Astrocyte (in vitro differentiated cells and primary cell): Measurements from ENCODE around the gene QPCT. TPM values are rescaled to one million over a fixed set of nuclear protein-coding genes. Genes with fewer than 3 reads are reported as not detected.

Experiments used
- DNase-seq: peaks from one replicate; pipeline ENCODE4 v3.0.0-alpha.2; 2010; ENCODE audit warnings: low read depth
- FAIRE-seq: peaks from 2 replicates; lab custom pipeline; 2011; peaks lifted over from hg19 to GRCh38; lab: Jason Lieb, UNC
- H2AFZ ChIP-seq: 2 replicates; pipeline ENCODE4 v1.6.0; 2012; ENCODE audit warnings: low read depth, low read length, inconsistent platforms
- H3K27ac ChIP-seq: 2 replicates; pipeline ENCODE4 v1.5.1; 2011; ENCODE audit warnings: low read depth, low read length, inconsistent platforms
- H3K27me3 ChIP-seq: 2 replicates; pipeline ENCODE4 v1.6.0; 2011; ENCODE audit warnings: low read length, inconsistent platforms; ENCODE audit not compliant: insufficient read depth
- H3K36me3 ChIP-seq: 2 replicates; pipeline ENCODE4 v1.5.1; 2011; ENCODE audit warnings: low read length, inconsistent platforms; ENCODE audit not compliant: insufficient read depth
- H3K4me1 ChIP-seq: 2 replicates; pipeline ENCODE4 v1.5.1; 2011; ENCODE audit warnings: low read length, inconsistent platforms; ENCODE audit not compliant: insufficient read depth
- H3K4me2 ChIP-seq: 2 replicates; pipeline ENCODE4 v1.6.0; 2012; ENCODE audit warnings: low read length, inconsistent platforms
- H3K4me3 ChIP-seq: 2 replicates; pipeline ENCODE4 v1.5.1; 2011; ENCODE audit warnings: low read depth, mild to moderate bottlenecking, low read length, inconsistent platforms; ENCODE audit not compliant: insufficient read depth
- H3K79me2 ChIP-seq: 2 replicates; pipeline ENCODE4 v1.6.0; 2012; ENCODE audit warnings: mild to moderate bottlenecking, low read length, inconsistent platforms; ENCODE audit not compliant: insufficient read depth
- H3K9ac ChIP-seq: 2 replicates; pipeline ENCODE4 v1.6.0; 2012; ENCODE audit warnings: mild to moderate bottlenecking, low read length, inconsistent platforms
- H3K9me3 ChIP-seq: 2 replicates; pipeline ENCODE4 v1.5.1; 2012; ENCODE audit warnings: low read depth, mild to moderate bottlenecking, low read length, inconsistent platforms; ENCODE audit not compliant: insufficient read depth
- H4K20me1 ChIP-seq: 2 replicates; pipeline ENCODE4 v1.6.0; 2012; ENCODE audit warnings: low read length, inconsistent platforms; ENCODE audit not compliant: insufficient read depth
- H3K27ac Mint-ChIP-seq: one replicate; pipeline ENCODE4 v1.8.0; 2021; ENCODE audit warnings: mild to moderate bottlenecking, mixed read lengths; ENCODE audit not compliant: unreplicated experiment
- H3K27me3 Mint-ChIP-seq: one replicate; pipeline ENCODE4 v1.8.0; 2021; ENCODE audit warnings: low read depth, mixed read lengths; ENCODE audit not compliant: unreplicated experiment
- H3K36me3 Mint-ChIP-seq: one replicate; pipeline ENCODE4 v1.8.0; 2021; ENCODE audit warnings: low read depth, mixed read lengths; ENCODE audit not compliant: unreplicated experiment
- H3K4me1 Mint-ChIP-seq: one replicate; pipeline ENCODE4 v1.8.0; 2021; ENCODE audit warnings: low read depth, mixed read lengths; ENCODE audit not compliant: unreplicated experiment
- H3K4me3 Mint-ChIP-seq: one replicate; pipeline ENCODE4 v1.8.0; 2021; ENCODE audit warnings: mild to moderate bottlenecking, moderate library complexity, mixed read lengths; ENCODE audit not compliant: unreplicated experiment
- H3K9me3 Mint-ChIP-seq: one replicate; pipeline ENCODE4 v1.8.0; 2021; ENCODE audit warnings: mild to moderate bottlenecking, mixed read lengths; ENCODE audit not compliant: unreplicated experiment
- CTCF ChIP-seq: IDR thresholded peaks from 2 replicates; pipeline ENCODE4 v1.5.1; 2011; ENCODE audit warnings: low read depth, mild to moderate bottlenecking, inconsistent platforms, low read length, moderate library complexity; ENCODE audit not compliant: insufficient read depth
- EZH2 ChIP-seq: IDR thresholded peaks from 2 replicates; pipeline ENCODE4 v1.6.1; 2012; ENCODE audit warnings: mild to moderate bottlenecking, low read length, inconsistent platforms; ENCODE audit not compliant: insufficient read depth
- total RNA-seq: library from RNA; stranded (reverse); gene quantifications from 2 replicates; pipeline ENCODE4 v1.2.1, GENCODE V29; 2021

Gene QPCT
- total RNA-seq, 1 donor from 2014 or later, result 23.1 TPM

GRCh38 chr2:37337620-37338280 lies 6.7 kb upstream of the QPCT start:
- no peaks in the 10 kb centered on the region for H3K79me2 ChIP-seq
- peaks cover 3% of the 10 kb centered on the region for H3K4me1 Mint-ChIP-seq
- no peaks in the 10 kb centered on the region for H3K36me3 Mint-ChIP-seq
- H3K27me3 ChIP-seq, result no peaks in the 10 kb centered on the region
- no peaks in the 10 kb centered on the region for H4K20me1 ChIP-seq
- no peaks in the 10 kb centered on the region for H3K9me3 Mint-ChIP-seq
- no peaks in the 10 kb centered on the region for H3K36me3 ChIP-seq
- H3K9me3 ChIP-seq, result no peaks in the 10 kb centered on the region
- H3K27ac ChIP-seq, result no peak overlapping the region
- TF ChIP-seq EZH2 (no peak), CTCF (no peak)
- FAIRE-seq (no peak), DNase-seq (no peak)
- H3K4me2 ChIP-seq, result no peak overlapping the region
- peaks cover 3% of the 10 kb centered on the region for H3K27me3 Mint-ChIP-seq
- H3K4me3 Mint-ChIP-seq, result no peak overlapping the region
- no peak overlapping the region for H3K4me3 ChIP-seq
- H3K27ac Mint-ChIP-seq, result no peak overlapping the region
- H2AFZ ChIP-seq, result no peak overlapping the region
- H3K9ac ChIP-seq, result no peak overlapping the region
- H3K4me1 ChIP-seq, result no peaks in the 10 kb centered on the region

GRCh38 chr2:37338933-37339332 lies 5.5 kb upstream of the QPCT start:
- Mint-ChIP-seq H3K4me1 (peaks cover 15% of the 10 kb centered on the region), H3K27ac (no peak overlapping the region), H3K9me3 (no peaks in the 10 kb centered on the region), H3K27me3 (no peaks in the 10 kb centered on the region), H3K4me3 (no peak overlapping the region), H3K36me3 (no peaks in the 10 kb centered on the region)
- Histone ChIP-seq H3K36me3 (no peaks in the 10 kb centered on the region), H2AFZ (no peak overlapping the region), H3K4me2 (no peak overlapping the region), H3K4me3 (no peak overlapping the region), H3K27ac (no peak overlapping the region), H3K4me1 (peaks cover 7% of the 10 kb centered on the region), H3K9ac (no peak overlapping the region), H3K9me3 (no peaks in the 10 kb centered on the region), H4K20me1 (no peaks in the 10 kb centered on the region), H3K27me3 (no peaks in the 10 kb centered on the region), H3K79me2 (no peaks in the 10 kb centered on the region)
- FAIRE-seq (no peak), DNase-seq (no peak)
- TF ChIP-seq EZH2 (no peak), CTCF (no peak)

GRCh38 chr2:37340637-37341036 lies 3.8 kb upstream of the QPCT start:
- FAIRE-seq (no peak), DNase-seq (no peak)
- Mint-ChIP-seq H3K27ac (no peak overlapping the region), H3K4me3 (no peak overlapping the region), H3K27me3 (no peaks in the 10 kb centered on the region), H3K4me1 (peaks cover 18% of the 10 kb centered on the region), H3K9me3 (no peaks in the 10 kb centered on the region), H3K36me3 (no peaks in the 10 kb centered on the region)
- H3K27me3 ChIP-seq, result no peaks in the 10 kb centered on the region
- no peak overlapping the region for H3K4me2 ChIP-seq
- peaks cover 12% of the 10 kb centered on the region for H3K4me1 ChIP-seq
- no peak overlapping the region for H2AFZ ChIP-seq
- H3K27ac ChIP-seq, result no peak overlapping the region
- H4K20me1 ChIP-seq, result no peaks in the 10 kb centered on the region
- no peak overlapping the region for H3K9ac ChIP-seq
- H3K9me3 ChIP-seq, result no peaks in the 10 kb centered on the region
- H3K79me2 ChIP-seq, result no peaks in the 10 kb centered on the region
- H3K36me3 ChIP-seq, result no peaks in the 10 kb centered on the region
- H3K4me3 ChIP-seq, result no peak overlapping the region
- no peak for TF ChIP-seq EZH2
- no peak for TF ChIP-seq CTCF
